ENCODE data around the gene PGLYRP1. TPM values are rescaled to one million over a fixed set of nuclear protein-coding genes. Genes with fewer than 3 reads are reported as not detected.
A peak's percentile ranks its signal among the peaks of the same experiment; 100 is the strongest.

The PGLYRP1 gene
- total RNA-seq, 1 experiment from 2014 or later, result not detected

DNA sequence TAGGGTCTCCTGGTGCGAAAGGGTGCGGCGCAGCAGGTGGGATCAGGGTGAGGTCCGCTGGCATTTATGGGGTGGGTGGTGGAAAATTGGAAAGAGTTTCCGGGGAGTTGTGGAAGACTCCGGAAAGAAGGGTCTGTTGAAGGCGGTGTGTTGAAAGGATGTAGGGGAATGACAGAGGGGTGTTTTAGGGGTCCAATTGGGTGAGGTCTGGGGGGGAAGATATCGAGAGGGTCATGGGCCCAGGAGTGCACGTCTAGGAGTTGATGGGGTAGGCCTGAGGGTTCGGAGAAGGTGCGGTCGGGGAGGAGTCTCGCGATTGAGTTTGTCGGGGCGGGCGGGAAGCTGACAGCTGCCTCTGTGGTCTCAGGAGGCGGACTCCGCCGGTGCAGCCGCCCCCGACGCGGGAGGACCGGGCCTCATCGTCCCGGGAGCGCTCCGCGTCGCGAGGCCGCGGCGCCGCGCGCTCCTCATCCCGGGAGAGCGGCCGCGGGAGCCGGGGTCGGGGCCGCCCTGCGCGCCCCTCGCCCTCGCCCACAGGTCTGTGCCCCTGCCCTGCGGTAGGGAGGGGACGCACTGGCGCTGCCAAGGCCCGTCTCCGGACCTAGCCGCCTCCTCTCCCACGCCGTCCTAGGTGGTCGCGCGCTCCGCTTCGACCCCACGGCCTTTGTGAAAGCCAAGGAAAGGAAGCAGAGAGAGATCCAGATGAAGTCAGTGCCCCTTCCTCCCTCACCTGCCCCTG, 7.0 kb downstream of the PGLYRP1 start (continued):
- TF ChIP-seq SOX15 (CRISPR knock-in tag; IDR thresholded peaks at IDR 0.05) (no peak), TEAD1 (CRISPR knock-in tag; IDR thresholded peaks at IDR 0.05) (no peak), ZBTB21 (CRISPR knock-in tag; IDR thresholded peaks at IDR 0.05; ENCODE audit: borderline replicate concordance) (no peak), FOXJ3 (CRISPR knock-in tag; IDR thresholded peaks at IDR 0.05; ENCODE audit: borderline replicate concordance) (no peak), SMAD4 (CRISPR knock-in tag; IDR thresholded peaks at IDR 0.05) (no peak), SP1 (CRISPR knock-in tag; conservative IDR thresholded peaks at IDR 0.05) (no peak), NR1H2 (CRISPR knock-in tag; IDR thresholded peaks at IDR 0.05) (no peak), FOXK1 (CRISPR knock-in tag; IDR thresholded peaks at IDR 0.05) (no peak)
- TF ChIP-seq, protein P1, sequence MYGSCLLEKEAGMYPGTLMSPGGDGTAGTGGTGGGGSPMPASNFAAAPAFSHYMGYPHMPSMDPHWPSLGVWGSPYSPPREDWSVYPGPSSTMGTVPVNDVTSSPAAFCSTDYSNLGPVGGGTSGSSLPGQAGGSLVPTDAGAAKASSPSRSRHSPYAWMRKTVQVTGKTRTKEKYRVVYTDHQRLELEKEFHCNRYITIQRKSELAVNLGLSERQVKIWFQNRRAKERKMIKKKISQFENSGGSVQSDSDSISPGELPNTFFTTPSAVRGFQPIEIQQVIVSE (CRISPR knock-in tag; IDR thresholded peaks at IDR 0.05; ENCODE audit: borderline replicate concordance), result no peak
- TF ChIP-seq, protein P2, sequence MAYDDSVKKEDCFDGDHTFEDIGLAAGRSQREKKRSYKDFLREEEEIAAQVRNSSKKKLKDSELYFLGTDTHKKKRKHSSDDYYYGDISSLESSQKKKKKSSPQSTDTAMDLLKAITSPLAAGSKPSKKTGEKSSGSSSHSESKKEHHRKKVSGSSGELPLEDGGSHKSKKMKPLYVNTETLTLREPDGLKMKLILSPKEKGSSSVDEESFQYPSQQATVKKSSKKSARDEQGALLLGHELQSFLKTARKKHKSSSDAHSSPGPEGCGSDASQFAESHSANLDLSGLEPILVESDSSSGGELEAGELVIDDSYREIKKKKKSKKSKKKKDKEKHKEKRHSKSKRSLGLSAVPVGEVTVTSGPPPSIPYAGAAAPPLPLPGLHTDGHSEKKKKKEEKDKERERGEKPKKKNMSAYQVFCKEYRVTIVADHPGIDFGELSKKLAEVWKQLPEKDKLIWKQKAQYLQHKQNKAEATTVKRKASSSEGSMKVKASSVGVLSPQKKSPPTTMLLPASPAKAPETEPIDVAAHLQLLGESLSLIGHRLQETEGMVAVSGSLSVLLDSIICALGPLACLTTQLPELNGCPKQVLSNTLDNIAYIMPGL (CRISPR knock-in tag; IDR thresholded peaks at IDR 0.05), result no peak
- TF ChIP-seq, protein P3, sequence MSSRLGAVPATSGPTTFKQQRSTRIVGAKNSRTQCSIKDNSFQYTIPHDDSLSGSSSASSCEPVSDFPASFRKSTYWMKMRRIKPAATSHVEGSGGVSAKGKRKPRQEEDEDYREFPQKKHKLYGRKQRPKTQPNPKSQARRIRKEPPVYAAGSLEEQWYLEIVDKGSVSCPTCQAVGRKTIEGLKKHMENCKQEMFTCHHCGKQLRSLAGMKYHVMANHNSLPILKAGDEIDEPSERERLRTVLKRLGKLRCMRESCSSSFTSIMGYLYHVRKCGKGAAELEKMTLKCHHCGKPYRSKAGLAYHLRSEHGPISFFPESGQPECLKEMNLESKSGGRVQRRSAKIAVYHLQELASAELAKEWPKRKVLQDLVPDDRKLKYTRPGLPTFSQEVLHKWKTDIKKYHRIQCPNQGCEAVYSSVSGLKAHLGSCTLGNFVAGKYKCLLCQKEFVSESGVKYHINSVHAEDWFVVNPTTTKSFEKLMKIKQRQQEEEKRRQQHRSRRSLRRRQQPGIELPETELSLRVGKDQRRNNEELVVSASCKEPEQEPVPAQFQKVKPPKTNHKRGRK (CRISPR knock-in tag; IDR thresholded peaks at IDR 0.05; ENCODE audit: borderline replicate concordance), result no peak
- TF ChIP-seq, protein P4, sequence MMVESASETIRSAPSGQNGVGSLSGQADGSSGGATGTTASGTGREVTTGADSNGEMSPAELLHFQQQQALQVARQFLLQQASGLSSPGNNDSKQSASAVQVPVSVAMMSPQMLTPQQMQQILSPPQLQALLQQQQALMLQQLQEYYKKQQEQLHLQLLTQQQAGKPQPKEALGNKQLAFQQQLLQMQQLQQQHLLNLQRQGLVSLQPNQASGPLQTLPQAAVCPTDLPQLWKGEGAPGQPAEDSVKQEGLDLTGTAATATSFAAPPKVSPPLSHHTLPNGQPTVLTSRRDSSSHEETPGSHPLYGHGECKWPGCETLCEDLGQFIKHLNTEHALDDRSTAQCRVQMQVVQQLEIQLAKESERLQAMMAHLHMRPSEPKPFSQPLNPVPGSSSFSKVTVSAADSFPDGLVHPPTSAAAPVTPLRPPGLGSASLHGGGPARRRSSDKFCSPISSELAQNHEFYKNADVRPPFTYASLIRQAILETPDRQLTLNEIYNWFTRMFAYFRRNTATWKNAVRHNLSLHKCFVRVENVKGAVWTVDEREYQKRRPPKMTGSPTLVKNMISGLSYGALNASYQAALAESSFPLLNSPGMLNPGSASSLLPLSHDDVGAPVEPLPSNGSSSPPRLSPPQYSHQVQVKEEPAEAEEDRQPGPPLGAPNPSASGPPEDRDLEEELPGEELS (CRISPR knock-in tag; IDR thresholded peaks at IDR 0.05), result no peak

DNA sequence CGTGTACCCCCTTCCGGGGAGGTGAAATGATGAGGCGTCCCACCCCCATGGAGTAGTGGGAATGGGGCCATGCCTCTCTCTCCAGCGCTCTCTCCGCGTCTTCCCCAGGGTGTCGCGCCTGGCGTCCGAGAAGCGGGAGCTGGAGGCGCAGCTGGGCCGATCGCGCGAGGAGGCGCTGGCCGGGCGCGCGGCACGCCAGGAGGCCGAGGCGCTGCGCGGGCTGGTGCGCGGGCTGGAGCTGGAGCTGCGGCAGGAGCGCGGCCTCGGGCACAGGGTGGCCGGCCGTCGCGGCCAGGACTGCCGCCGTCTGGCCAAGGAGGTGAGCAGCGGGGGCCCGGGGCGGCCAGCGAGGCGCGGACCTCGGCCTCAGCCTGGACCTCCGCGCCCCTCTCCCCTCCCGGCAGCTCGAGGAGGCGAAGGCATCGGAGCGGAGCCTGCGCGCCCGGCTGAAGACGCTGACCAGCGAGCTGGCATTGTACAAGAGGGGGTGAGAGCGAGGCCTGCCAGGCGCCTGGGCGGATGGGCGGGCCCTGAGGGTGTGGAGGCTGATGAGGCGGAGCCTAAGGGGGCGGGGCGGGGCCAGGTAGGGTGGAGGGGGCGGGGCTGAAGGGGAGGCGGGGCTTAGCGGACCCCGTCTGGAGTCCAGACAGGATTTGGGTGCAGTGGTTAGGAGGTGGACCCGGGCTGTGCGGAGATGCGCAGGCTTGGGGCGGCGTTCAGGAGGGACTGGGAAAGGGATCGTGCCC, 7.7 kb downstream of the PGLYRP1 start:
- CTCF ChIA-PET, result interaction anchor here (0.6 to 6.3 kb wide), 13 partner anchors 13 to 853 kb away, joined by 3 to 76 read pairs (median 4); no protein-coding TSS in a partner anchor
- peaks cover 17% of the 10 kb centered on the region for H3K4me1 Mint-ChIP-seq
- peak; percentile 92 for DNase-seq (ENCODE audit: low spot score)

More for the DNA sequence above, 7.7 kb downstream of the PGLYRP1 start:
- TF ChIP-seq, protein P5, sequence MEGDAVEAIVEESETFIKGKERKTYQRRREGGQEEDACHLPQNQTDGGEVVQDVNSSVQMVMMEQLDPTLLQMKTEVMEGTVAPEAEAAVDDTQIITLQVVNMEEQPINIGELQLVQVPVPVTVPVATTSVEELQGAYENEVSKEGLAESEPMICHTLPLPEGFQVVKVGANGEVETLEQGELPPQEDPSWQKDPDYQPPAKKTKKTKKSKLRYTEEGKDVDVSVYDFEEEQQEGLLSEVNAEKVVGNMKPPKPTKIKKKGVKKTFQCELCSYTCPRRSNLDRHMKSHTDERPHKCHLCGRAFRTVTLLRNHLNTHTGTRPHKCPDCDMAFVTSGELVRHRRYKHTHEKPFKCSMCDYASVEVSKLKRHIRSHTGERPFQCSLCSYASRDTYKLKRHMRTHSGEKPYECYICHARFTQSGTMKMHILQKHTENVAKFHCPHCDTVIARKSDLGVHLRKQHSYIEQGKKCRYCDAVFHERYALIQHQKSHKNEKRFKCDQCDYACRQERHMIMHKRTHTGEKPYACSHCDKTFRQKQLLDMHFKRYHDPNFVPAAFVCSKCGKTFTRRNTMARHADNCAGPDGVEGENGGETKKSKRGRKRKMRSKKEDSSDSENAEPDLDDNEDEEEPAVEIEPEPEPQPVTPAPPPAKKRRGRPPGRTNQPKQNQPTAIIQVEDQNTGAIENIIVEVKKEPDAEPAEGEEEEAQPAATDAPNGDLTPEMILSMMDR (IDR thresholded peaks at IDR 0.05), result no peak
- peak; percentile 67; the same call in 1 of the 2 replicates for TF ChIP-seq SP1 (CRISPR knock-in tag; conservative IDR thresholded peaks at IDR 0.05)
- no peak for TF ChIP-seq OVOL2 (CRISPR knock-in tag; IDR thresholded peaks at IDR 0.05; ENCODE audit: borderline replicate concordance)
- no peak for TF ChIP-seq JAZF1 (CRISPR knock-in tag; IDR thresholded peaks at IDR 0.05)
- no peak for TF ChIP-seq HMGA2 (CRISPR knock-in tag; IDR thresholded peaks at IDR 0.05)
- TF ChIP-seq, protein P4 (CRISPR knock-in tag; IDR thresholded peaks at IDR 0.05), result no peak
- peak; percentile 52; the same call in 1 of the 2 replicates for TF ChIP-seq FOXP1 (CRISPR knock-in tag; IDR thresholded peaks at IDR 0.05; ENCODE audit: borderline replicate concordance)
- TF ChIP-seq, protein P3 (CRISPR knock-in tag; IDR thresholded peaks at IDR 0.05; ENCODE audit: borderline replicate concordance), result no peak
- no peak for TF ChIP-seq GTF2I (CRISPR knock-in tag; conservative IDR thresholded peaks at IDR 0.05)
- 0 out of 2 replicates have a peak, but pooled peaks have one; percentile 33 for TF ChIP-seq CBFB (CRISPR knock-in tag; IDR thresholded peaks at IDR 0.05; ENCODE audit: low read depth)
- no peak for TF ChIP-seq FOXJ3 (CRISPR knock-in tag; IDR thresholded peaks at IDR 0.05; ENCODE audit: borderline replicate concordance)
- no peaks in the 10 kb centered on the region for H3K9me3 Mint-ChIP-seq
- H3K27me3 Mint-ChIP-seq (ENCODE audit: low read depth), result peaks cover 31% of the 10 kb centered on the region
- H3K4me3 Mint-ChIP-seq, result peak overlapping the region; percentile 82
- H3K27ac Mint-ChIP-seq, result no peak overlapping the region
- H3K36me3 Mint-ChIP-seq, result no peaks in the 10 kb centered on the region; the same call in 1 of the 2 replicates
- ATAC-seq, result peak; percentile 82
- POLR2A ChIA-PET, result interaction anchor here (1.0 to 1.2 kb wide), 2 partner anchors 62 to 114 kb away, joined by 3 to 4 read pairs; no protein-coding TSS in a partner anchor
